NCI-H146 (cell line): ENCODE data around the gene LTA.
"Not testable (repeated sequence)": the region's sequence is repeated elsewhere in the genome, so short reads cannot be mapped to it uniquely, and the experiment has no call there.

Source experiments
- DNase-seq: peaks from one replicate; lab custom pipeline; 2025; lab: John Stamatoyannopoulos, UW

Gene LTA

DNA sequence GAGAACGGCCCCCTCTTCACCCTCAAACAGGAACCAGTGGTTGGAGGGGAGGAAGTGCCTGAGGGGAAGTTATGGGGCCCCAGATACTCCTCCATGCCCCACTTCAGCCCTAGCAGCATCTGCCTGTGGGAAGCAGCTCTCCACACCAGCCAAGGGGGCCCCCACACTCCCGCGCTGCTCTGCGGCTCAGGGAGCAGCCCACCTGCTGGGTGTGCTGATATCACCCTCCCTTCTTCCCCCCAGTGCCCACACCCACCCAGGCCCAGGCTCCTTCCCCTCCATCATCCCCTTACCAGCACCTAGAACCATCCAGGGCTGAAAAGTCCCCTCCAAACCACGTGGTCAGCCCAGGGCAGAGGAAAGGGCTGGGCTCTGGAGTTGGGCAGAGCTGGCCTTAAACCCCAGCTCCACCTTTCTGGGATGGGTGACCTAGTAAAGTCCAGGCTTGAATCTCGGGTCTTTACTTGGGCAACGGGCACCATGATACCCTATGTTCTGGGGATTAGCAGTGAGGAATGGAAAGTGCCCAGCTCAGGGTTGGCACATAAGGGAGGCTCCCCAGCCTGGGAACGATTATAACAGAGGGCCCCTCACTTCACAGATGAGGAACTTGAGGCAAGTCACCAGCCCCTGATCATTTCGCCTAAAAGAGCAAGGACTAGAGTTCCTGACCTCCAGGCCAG lies 14.7 kb downstream of the LTA start:
- DNase-seq = no peak

DNA sequence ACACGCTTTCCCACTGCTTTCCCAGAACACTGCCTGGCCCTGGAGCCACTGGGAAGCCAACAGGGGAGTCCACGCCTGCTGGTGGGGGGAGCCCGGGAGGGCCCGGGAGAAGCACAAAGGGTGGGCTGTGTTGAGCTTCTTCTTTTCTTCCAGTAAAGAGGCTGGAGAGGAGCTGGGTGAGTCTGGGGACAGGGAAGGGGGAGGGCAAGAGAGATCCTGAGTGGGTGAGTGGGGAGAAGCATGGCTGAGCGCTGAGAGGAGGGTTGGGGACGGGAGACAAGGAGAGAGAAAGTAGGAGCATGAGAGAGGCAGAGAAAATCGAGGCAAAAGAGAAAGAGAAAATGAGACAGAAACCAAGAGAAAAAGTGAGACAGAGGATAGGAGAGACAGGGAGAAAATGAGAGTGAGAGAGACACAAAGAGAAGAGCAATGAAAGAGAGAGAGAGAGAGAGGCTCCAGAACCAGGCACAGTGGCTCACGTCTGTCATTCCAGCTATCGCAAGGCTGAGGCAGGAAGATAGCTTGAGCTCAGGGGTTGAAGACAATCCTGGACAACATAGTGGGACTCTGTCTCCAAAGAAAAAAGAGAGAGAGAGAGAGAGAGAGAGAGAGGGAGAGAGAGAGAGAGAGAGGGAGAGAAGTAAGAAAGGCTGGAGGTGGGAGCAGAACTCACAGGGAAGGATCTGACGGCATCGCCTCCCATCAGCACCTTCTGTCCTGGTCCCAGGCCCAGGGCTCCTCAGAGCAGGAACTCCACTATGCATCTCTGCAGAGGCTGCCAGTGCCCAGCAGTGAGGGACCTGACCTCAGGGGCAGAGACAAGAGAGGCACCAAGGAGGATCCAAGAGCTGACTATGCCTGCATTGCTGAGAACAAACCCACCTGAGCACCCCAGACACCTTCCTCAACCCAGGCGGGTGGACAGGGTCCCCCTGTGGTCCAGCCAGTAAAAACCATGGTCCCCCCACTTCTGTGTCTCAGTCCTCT lies 16.0 kb downstream of the LTA start:
- no peak for DNase-seq

DNA sequence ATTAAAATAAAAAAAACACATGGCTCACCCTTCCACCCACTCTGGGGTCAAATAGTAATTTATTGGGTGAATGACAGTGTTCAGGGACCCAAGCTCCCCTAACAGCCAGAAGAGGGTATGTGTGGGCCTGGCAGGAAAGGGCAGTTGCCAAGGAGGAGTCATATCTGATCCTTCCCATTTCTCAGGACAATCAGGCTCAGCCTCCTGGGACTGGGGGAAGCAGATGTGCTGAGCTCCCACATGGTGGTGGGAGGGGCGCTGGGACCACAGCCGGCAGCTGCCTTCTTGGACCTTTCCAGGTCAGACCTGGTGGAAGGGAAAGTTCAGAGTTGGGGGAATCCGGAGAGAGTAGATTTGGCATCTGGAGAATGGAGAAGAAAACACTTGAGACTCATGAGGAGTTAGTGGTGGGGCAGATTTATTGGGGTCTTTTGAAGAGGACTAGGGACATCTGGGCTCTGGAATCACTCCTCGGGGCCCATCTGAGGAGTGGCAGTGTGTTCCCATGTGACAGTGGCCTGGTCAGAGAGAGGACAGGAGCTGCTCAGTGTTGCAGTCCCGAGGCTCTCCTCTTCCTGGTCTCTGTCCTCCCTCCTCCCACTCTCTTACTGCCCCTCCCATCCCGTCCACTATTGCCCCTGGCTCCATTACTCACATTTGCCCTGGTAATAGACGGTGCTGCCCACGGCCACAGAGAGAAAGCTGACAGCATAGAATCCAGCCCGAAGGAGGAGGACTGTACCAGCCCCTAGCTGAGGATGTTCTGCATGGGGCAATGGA lies 17.0 kb downstream of the LTA start:
- DNase-seq = no peak

GRCh38 chr6:31590691-31591090 lies 18.6 kb downstream of the LTA start:
- not testable (repeated sequence) for DNase-seq

- no peak for DNase-seq
These were observed 20.3 kb downstream of the LTA start for GRCh38 chr6:31592396-31592771.

DNA sequence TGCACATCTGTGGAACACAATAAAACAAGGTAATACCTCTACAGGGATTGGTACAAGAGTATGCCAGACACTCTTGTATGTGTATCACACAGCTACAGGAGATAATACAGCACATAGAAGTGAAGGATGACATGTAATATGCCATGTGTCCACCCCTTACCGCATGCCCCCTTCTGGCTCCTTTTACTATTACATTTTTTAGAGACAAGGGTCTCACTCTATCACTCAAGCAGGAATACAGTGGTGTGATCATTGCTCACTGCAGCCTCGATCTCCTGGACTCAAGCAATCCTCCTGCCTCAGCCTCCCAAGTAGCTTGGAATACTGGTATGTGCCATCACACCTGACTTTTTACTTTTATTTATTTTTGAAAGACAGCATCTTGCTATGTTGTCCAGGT lies 24.9 kb downstream of the LTA start:
- peak; percentile 13 for DNase-seq

- DNase-seq = no peak
These were observed 35.2 kb downstream of the LTA start for GRCh38 chr6:31607317-31607716.

DNA sequence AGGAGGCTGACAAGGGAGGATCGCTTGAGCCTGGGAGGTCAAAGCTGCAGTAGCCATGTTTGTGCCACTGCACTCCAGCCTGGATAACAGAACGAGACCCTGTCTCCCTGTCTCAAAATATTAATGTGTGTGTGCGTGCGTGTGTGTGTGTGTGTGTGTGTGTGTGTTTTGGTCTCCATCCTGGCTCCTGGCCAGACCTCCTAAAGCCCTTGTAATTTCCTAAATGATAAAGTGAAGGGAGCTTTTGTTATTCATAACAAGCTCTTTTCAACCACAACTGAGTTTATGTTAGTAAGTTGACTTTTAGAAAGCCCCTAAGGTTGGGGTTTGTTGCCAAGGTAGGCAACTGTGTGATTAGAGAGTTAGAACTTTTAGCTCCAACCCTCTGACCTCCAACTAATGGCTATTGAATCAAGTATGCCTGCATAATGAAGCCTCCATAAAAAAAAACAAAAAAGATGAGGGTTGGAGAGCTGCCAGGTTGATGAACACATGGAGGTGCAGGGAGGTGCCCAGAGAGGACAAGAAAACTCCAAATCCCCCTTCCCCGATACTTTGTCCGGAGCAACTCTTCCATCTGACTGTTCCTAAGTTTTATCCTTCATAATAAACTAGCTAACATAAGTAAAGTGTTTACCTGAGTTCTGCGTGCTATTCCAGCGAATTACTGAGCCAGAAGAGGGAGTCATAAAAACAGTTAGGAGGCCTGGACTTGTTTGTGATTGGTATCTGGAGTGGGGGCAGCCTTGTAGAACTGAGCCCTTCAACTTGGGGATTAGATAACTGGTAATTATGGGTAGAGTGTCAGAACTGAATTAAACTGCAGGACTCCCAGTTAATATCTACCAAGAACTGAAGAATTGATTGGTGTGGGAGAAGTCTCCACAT lies 37.7 kb downstream of the LTA start:
- DNase-seq = peak; percentile 75

- no peak for DNase-seq
These were observed 38.9 kb downstream of the LTA start for GRCh38 chr6:31610968-31611367.

GRCh38 chr6:31614075-31614619 lies 42.1 kb downstream of the LTA start:
- DNase-seq = no peak

DNA sequence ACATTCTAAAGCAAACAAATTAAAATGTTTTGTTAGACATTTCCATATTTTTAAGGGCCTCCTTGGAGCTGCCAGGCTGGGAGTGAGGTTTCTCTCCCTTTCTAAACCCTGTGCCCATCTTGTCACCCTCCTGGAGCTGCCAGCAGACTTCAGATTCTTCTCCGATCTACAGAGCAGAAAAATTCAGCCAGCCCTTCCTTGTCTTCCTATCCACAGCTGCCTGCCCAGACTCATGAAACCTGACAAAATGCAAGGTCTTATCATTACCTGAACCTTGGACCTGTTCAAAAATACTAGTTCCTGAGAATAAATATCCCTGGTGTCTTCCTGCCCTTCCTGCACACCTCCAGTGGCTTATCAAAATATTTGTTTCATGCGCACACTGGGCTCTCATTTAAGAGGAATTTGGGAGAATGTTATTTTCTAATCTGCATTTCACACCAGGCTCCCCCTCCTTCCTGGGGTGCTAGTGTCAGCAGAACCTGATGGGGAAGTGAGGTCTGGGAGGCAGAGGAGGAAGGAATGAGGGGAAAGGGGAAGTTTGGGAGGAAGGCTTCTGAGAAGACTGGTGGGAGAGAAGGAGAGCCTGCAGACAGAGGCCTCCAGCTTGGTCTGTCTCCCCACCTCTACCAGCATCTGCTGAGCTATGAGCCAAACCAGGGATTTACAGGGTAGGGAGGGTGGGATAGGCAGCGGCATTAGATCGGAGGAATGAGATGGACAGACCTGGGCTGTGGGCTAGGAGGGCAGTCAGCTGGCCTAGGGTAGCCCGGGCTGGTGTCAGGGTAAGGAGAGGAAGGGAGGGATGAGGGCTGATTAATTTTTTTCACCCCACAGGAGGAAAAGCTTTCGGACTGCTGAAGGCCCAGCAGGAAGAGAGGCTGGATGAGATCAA lies 42.8 kb downstream of the LTA start, which contains the start of gene AIF1:
Gene AIF1, plus strand, starts transcription at position 551 of the 895 bp plus-strand sequence. Its CDS starts 96 bp downstream, at position 647.
- no peak for DNase-seq

DNA sequence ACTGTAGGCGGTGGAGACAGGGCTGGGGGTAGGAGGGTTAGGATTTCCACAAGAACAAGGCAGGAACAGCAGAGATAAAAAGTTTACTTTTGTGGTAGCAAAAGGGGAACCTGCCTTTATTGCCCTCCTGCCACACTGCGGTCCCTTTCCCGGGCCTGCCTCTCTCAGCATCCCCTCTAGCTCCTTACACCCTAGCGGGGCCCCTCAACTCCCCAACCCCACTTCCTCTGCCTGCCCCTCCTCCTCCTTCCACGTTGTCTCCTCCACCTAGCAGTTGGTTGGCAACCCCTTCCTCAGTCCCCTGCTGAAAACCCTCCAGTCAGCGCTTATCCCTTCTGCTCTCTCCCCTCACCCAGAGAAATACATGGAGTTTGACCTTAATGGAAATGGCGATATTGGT lies 43.7 kb downstream of the LTA start:
- DNase-seq = no peak

GRCh38 chr6:31617010-31617409 lies 44.9 kb downstream of the LTA start:
- no peak for DNase-seq

DNA sequence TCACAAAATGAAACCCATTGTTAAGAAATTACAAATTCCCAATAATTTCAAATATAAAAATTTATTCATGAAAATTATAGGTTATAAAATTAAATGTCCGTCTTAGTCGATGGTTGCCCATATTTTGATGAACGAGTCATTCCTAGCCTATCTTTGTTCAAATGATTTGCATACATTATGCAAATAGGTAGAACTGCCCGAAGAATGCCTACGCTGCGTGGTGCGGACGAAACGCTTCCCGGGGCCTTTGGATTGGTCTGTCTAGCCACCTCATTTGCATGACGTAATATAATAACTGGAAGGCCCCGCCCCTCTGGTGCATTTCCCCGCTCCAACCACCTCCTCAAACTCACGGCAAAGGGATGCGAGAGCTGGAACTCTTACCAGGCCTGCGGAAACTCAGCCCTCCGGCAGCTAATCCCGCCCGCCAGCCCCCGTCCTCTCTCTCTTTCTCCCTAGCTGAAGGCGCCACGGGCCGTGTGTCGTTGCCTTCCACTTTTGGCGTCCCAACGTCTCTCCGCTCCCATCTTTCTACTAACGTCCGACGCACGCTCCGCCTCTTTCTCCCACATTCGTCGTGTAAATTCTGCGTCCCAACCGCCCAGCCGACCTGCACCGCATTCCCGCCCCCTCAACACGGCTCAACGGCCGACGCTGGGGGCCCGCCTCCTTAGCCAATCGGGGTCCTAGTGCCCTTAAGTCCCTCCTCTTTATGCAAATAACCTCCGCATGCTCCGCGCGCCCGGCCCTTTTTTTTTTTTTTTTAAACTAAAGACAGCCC lies 47.9 kb downstream of the LTA start:
- DNase-seq = peak; percentile 99

DNA sequence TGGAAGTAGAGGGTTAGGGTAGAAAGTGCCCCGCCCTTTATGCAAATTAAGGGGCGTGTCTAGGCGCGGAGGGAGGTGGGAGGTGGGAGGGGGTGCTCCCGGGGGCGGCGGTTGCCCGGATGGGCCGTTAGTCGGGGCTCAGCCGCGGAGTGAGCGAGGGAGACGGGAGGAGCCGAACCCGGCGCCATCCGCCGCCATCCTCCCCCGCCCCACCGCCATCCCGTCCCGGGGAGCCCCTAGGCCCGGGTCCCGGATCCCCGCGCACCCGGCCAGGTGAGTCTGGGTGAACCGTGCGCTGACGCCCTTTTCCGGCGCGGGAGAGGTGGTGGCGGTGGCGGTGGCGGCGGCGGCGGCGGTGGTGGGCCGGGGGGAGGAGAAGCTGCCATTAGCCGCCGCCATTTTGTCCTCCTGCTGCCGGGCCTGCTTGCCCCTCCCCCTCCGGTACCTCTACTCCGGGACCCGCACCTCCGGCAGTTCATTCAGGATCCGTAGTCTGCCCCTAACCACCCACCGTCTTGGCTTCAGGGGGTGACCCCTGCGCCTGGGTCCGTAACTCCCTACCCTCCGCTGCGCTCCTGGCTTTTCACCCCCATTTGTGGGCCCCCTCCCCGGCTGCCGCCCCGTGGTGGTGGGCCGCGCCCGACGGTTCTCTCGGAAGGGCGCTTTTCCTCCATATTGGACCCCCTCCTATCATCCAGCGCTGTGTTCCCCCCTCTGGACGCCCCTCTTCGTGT lies 48.7 kb downstream of the LTA start, which contains the start of gene PRRC2A:
Gene PRRC2A, plus strand, starts transcription at position 130 of the 734 bp plus-strand sequence. CDS start 2,075 bp downstream, outside the sequence.
- DNase-seq = peak; percentile 81

DNA sequence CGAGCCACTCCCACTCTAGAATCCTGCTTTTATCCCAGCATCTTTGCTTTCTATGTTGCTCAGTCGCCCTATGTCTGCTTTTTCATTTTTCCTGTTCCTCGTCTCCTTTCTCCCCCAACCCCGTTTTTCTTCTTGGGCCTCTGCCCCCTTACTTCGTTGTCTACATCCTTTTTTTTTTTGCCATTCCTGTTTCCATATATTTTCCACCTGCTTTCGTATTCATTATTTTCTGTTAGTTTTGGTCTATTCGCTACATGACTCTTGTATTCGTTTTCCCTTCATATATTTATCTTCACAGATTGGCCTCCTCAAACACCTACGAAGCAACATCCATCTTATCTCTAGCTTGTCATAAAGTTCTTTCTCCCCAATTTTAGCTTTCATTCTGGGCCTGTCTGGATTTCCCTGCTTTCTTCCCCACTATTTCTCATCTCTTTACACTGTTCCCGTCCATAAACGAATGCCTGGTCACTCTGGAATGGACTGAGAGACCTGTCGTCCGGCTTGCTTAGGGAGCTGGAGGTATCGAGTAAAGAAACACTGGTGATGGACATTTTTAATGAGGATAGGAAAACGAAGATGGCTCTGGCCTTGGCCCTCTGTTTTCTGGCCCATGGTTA lies 49.3 kb downstream of the LTA start:
- no peak for DNase-seq

DNA sequence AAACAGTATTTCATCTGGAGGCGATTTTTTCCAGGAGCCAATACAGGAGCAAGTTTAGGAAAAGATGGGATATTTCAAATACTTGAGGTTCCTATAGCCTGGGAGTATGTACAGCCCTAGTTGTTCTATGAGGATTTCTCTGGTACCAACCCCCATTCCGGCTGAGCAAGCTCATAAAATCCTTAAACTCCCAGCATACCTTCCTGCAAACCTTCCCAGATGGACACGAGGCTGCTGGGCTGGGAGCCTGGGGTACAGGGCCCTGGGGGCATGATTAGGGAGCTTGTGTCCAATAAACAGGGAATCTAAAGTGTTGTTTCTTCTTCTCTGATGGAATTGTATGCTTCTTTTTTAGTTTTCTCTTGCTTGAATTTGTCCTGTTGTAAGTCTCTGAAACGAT lies 49.9 kb downstream of the LTA start:
- DNase-seq = no peak

GRCh38 chr6:31622684-31623091 lies 50.6 kb downstream of the LTA start:
- DNase-seq = no peak
